Stomach (tissue), 4 donors: ENCODE measurements around the gene DUOX2.
"Not testable (repeated sequence)": the region's sequence is repeated elsewhere in the genome, so short reads cannot be mapped to it uniquely, and the experiment has no call there.

Experiments used
- EP300 ChIP-seq: sonication (generic); formaldehyde crosslinking; IDR thresholded peaks from one replicate; pipeline ENCODE4 v1.6.1; 2017; ENCODE audit warnings: antibody characterized with exemption
- POLR2A ChIP-seq, 4 donors: fragments of 450-650 bp; IDR thresholded peaks; one replicate each; pipeline ENCODE4 v1.6.1; 2016; ENCODE audit warnings: antibody characterized with exemption in 4 of 4, control low read depth in 2 of 4, mild to moderate bottlenecking in 1 of 4, moderate library complexity in 1 of 4
- POLR2AphosphoS5 ChIP-seq, 3 donors: sonication (generic); formaldehyde crosslinking; IDR thresholded peaks; one replicate each; pipeline ENCODE4 v1.6.1; 2016; ENCODE audit warnings: antibody characterized with exemption in 3 of 3
- TF ChIP-seq, protein P1 (sequence below), 7 experiments: fragments of 450-650 bp in 4 of 7; fragments of 200-600 bp in 3 of 7; sonication (generic) in 3 of 7; IDR thresholded peaks; one replicate each; pipeline ENCODE4 v1.5.1; 2016 to 2019; ENCODE audit warnings: antibody characterized with exemption in 7 of 7, control low read depth in 2 of 7, mild to moderate bottlenecking in 1 of 7

DNA sequence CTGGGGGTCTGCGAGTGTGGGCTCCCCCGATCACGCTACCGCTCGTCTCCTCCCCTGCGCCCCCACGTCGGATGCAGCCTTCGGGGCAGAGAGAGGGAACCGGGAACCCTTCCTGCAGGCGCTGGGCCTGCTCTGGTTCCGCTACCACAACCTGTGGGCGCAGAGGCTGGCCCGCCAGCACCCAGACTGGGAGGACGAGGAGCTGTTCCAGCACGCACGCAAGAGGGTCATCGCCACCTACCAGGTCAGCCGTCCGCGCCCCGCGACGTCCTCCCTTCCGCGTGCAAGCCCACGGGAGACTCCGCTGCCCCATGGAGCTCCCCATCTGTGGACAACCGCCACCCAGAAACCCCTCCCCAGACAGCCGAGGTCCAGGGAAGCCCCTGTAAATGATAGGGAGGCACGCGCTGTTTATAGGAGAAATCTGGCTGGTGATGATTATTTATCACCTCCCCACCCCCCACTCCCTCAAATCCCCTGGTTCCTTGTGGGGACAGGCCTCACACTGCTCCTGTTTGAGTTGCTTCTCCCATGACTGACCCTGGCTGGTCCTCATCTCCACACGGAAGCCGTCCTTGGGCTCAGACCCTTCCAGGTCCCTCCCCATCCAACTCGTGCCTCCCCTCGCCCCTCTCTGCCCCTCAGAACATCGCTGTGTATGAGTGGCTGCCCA, 21.9 kb upstream of the DUOX2 start:
- not testable (repeated sequence) for TF ChIP-seq POLR2A (IDR thresholded peaks at IDR 0.05); POLR2AphosphoS5 (IDR thresholded peaks at IDR 0.05); EP300
- TF ChIP-seq, protein P1, sequence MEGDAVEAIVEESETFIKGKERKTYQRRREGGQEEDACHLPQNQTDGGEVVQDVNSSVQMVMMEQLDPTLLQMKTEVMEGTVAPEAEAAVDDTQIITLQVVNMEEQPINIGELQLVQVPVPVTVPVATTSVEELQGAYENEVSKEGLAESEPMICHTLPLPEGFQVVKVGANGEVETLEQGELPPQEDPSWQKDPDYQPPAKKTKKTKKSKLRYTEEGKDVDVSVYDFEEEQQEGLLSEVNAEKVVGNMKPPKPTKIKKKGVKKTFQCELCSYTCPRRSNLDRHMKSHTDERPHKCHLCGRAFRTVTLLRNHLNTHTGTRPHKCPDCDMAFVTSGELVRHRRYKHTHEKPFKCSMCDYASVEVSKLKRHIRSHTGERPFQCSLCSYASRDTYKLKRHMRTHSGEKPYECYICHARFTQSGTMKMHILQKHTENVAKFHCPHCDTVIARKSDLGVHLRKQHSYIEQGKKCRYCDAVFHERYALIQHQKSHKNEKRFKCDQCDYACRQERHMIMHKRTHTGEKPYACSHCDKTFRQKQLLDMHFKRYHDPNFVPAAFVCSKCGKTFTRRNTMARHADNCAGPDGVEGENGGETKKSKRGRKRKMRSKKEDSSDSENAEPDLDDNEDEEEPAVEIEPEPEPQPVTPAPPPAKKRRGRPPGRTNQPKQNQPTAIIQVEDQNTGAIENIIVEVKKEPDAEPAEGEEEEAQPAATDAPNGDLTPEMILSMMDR (IDR thresholded peaks at IDR 0.05), result not testable (repeated sequence)
